ENCODE results near the gene FBLN1. TPM values are rescaled to one million over a fixed set of nuclear protein-coding genes. Genes with fewer than 3 reads are reported as not detected.
"Not testable (repeated sequence)": the region's sequence is repeated elsewhere in the genome, so short reads cannot be mapped to it uniquely, and the experiment has no call there.

Gene FBLN1
- total and polyA plus RNA-seq, 2 donors (not counting 3 experiments of a cell fraction or from before 2014, with no cell fraction given) = 1.2 to 4.0 TPM

DNA sequence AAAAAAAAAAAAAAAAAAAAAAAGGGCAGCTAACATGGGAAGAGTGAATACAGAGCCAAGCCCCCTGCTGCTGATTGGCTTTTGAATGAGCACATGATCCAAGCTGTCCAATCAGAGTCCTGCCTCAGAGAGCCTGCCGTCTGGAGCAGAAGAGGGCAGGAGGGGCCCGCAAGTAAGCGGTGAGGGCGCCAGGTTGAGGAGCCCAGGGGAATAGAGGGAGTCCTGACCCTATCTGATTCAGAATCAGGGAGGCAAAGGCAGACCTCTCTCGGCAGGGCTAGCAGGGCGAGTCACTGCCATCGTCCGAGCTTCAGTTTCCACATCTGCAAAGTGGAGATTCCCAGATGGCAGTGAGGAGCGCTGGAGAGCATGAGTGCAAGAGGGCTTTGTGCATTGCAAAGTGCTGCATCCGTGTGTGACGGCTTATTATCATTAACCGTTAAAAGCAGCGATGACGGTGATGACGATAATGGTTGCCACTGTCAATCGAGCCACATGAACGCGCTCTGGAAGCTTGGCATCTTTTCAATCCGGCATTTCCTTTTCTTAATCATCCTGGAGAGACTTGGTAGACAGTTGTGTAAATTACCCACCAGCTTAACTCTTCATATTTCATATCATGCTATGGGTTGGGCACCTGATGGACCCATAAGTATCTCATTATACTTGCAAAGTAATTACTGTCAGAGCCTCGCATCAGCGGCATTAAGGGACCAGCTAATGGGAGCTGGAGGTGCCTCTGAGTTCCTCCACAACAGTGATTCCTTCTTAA is 100.3 kb downstream of the FBLN1 start:
- no peak overlapping the region for H3K4me2 ChIP-seq (ENCODE audit: insufficient read depth, low read length)
- no peaks in the 10 kb centered on the region for H3K36me3 ChIP-seq (ENCODE audit: control insufficient read depth in 2 of 2, extremely low read depth in 1 of 2, insufficient read depth in 2 of 2, low read length in 2 of 2)
- H3K79me2 ChIP-seq (ENCODE audit: control insufficient read depth, insufficient read depth, low read length) = no peaks in the 10 kb centered on the region
- no peak overlapping the region for H3K27ac ChIP-seq (ENCODE audit: insufficient read depth, low read depth, low read length)
- ChIA-PET POLR2A (no interaction called here), CTCF (interaction anchor here (1.1 kb wide), 1 partner anchor 11 kb away, joined by 3 read pairs; no protein-coding TSS in a partner anchor)
- no peak overlapping the region for H3K9ac ChIP-seq (replicated peaks; ENCODE audit: extremely low read depth, insufficient read depth, low read length)
- TF ChIP-seq POLR2AphosphoS5 (IDR thresholded peaks at IDR 0.05; ENCODE audit: insufficient read depth, low read depth, low read length) (no peak), MYC (IDR thresholded peaks at IDR 0.05; ENCODE audit: low read depth, low read length) (no peak), JUN (IDR thresholded peaks at IDR 0.05; ENCODE audit: borderline replicate concordance, insufficient read depth, insufficient read length, low read depth) (no peak), POLR2A (IDR thresholded peaks at IDR 0.05; ENCODE audit: low read depth, low read length) (no peak), CTCF (IDR thresholded peaks at IDR 0.05; ENCODE audit: extremely low read depth in 1 of 2, insufficient read depth in 1 of 2, low read depth in 1 of 2, low read length in 2 of 2) (no peak)
- intact Hi-C loops (cut with micrococcal nuclease) = no loop called here
- H3K9me3 ChIP-seq (replicated peaks; ENCODE audit: control insufficient read depth, insufficient read depth, low read length) = no peaks in the 10 kb centered on the region
- no TSS peak for BruUV-seq (replicated peaks)
- H4K20me1 ChIP-seq (replicated peaks; ENCODE audit: control insufficient read depth, extremely low read depth, insufficient read depth, low read length) = no peaks in the 10 kb centered on the region
- H3K9me1 ChIP-seq (replicated peaks; ENCODE audit: control insufficient read depth, extremely low read depth, insufficient read depth, low read length) = no peaks in the 10 kb centered on the region
- dilution Hi-C loops (cut with MboI; ENCODE audit: extremely low pct_ligation_motif_present, low sequenced_read_pairs) = no loop called here
- DNase-seq (ENCODE audit: low read depth, low spot score) = no peak
- H3K27me3 ChIP-seq (ENCODE audit: control insufficient read depth in 2 of 2, insufficient read depth in 2 of 2, low read length in 2 of 2) = peaks cover 0 to 1% of the 10 kb centered on the region in 2 experiments
- FAIRE-seq = no peak
- H3K4me3 ChIP-seq (replicated peaks in 1 of 3; ENCODE audit: insufficient read depth in 1 of 3, low read depth in 1 of 3, low read length in 3 of 3) = no peak overlapping the region
- no peaks in the 10 kb centered on the region for H3K4me1 ChIP-seq (ENCODE audit: control insufficient read depth, extremely low read depth, insufficient read depth, low read length)
- H2AFZ ChIP-seq (ENCODE audit: low read depth, low read length) = no peak overlapping the region

GRCh38 chr22:45603619-45604018 is 100.9 kb downstream of the FBLN1 start:
- H3K4me3 ChIP-seq (replicated peaks in 1 of 3; ENCODE audit: insufficient read depth in 1 of 3, low read depth in 1 of 3, low read length in 3 of 3) = no peak overlapping the region
- no TSS peak for BruUV-seq (replicated peaks)
- H3K9me3 ChIP-seq (replicated peaks; ENCODE audit: control insufficient read depth, insufficient read depth, low read length) = no peaks in the 10 kb centered on the region
- H3K36me3 ChIP-seq (ENCODE audit: control insufficient read depth in 2 of 2, extremely low read depth in 1 of 2, insufficient read depth in 2 of 2, low read length in 2 of 2) = no peaks in the 10 kb centered on the region
- no peak overlapping the region for H3K27ac ChIP-seq (ENCODE audit: insufficient read depth, low read depth, low read length)
- no peaks in the 10 kb centered on the region for H3K9me1 ChIP-seq (replicated peaks; ENCODE audit: control insufficient read depth, extremely low read depth, insufficient read depth, low read length)
- intact Hi-C loops (cut with micrococcal nuclease) = no loop called here
- no peaks in the 10 kb centered on the region for H3K79me2 ChIP-seq (ENCODE audit: control insufficient read depth, insufficient read depth, low read length)
- POLR2A ChIA-PET = no interaction called here
- H4K20me1 ChIP-seq (replicated peaks; ENCODE audit: control insufficient read depth, extremely low read depth, insufficient read depth, low read length) = no peaks in the 10 kb centered on the region
- H3K27me3 ChIP-seq (ENCODE audit: control insufficient read depth in 2 of 2, insufficient read depth in 2 of 2, low read length in 2 of 2) = peaks cover 0 to 5% of the 10 kb centered on the region in 2 experiments
- peaks cover 4% of the 10 kb centered on the region for H3K4me1 ChIP-seq (ENCODE audit: control insufficient read depth, extremely low read depth, insufficient read depth, low read length)
- CTCF ChIA-PET = interaction anchor here (1.1 kb wide), 1 partner anchor 12 kb away, joined by 3 read pairs; no protein-coding TSS in a partner anchor
- H2AFZ ChIP-seq (ENCODE audit: low read depth, low read length) = no peak overlapping the region
- no peak overlapping the region for H3K4me2 ChIP-seq (ENCODE audit: insufficient read depth, low read length)
- FAIRE-seq (no peak), DNase-seq (ENCODE audit: low read depth, low spot score) (no peak)
- dilution Hi-C loops (cut with MboI; ENCODE audit: extremely low pct_ligation_motif_present, low sequenced_read_pairs) = no loop called here
- H3K9ac ChIP-seq (replicated peaks; ENCODE audit: extremely low read depth, insufficient read depth, low read length) = no peak overlapping the region
- TF ChIP-seq JUN (IDR thresholded peaks at IDR 0.05; ENCODE audit: borderline replicate concordance, insufficient read depth, insufficient read length, low read depth) = no peak
- no peak for TF ChIP-seq MAX (IDR thresholded peaks at IDR 0.05; ENCODE audit: insufficient read depth, insufficient read length)
- no peak for TF ChIP-seq GATA2 (IDR thresholded peaks at IDR 0.05; ENCODE audit: insufficient read depth, insufficient read length, low read depth, low read length)
- TF ChIP-seq EZH2 (IDR thresholded peaks at IDR 0.05; ENCODE audit: borderline replicate concordance, low read depth, low read length, severe bottlenecking) = no peak

GRCh38 chr22:45608045-45608444 is 105.4 kb downstream of the FBLN1 start:
- H3K4me2 ChIP-seq (ENCODE audit: insufficient read depth, low read length); H3K36me3 ChIP-seq (ENCODE audit: control insufficient read depth in 2 of 2, extremely low read depth in 1 of 2, insufficient read depth in 2 of 2, low read length in 2 of 2); H3K4me1 ChIP-seq (ENCODE audit: control insufficient read depth, extremely low read depth, insufficient read depth, low read length); H3K9ac ChIP-seq (replicated peaks; ENCODE audit: extremely low read depth, insufficient read depth, low read length); BruUV-seq (replicated peaks); H2AFZ ChIP-seq (ENCODE audit: low read depth, low read length); DNase-seq (ENCODE audit: low read depth, low spot score); FAIRE-seq; CTCF ChIA-PET; H3K27ac ChIP-seq (ENCODE audit: insufficient read depth, low read depth, low read length); H3K9me1 ChIP-seq (replicated peaks; ENCODE audit: control insufficient read depth, extremely low read depth, insufficient read depth, low read length); H3K27me3 ChIP-seq (ENCODE audit: control insufficient read depth in 2 of 2, insufficient read depth in 2 of 2, low read length in 2 of 2); dilution Hi-C loops (cut with MboI; ENCODE audit: extremely low pct_ligation_motif_present, low sequenced_read_pairs); intact Hi-C loops (cut with micrococcal nuclease); H3K9me3 ChIP-seq (replicated peaks; ENCODE audit: control insufficient read depth, insufficient read depth, low read length); H3K79me2 ChIP-seq (ENCODE audit: control insufficient read depth, insufficient read depth, low read length); H3K4me3 ChIP-seq (replicated peaks in 1 of 3; ENCODE audit: insufficient read depth in 1 of 3, low read depth in 1 of 3, low read length in 3 of 3); POLR2A ChIA-PET; H4K20me1 ChIP-seq (replicated peaks; ENCODE audit: control insufficient read depth, extremely low read depth, insufficient read depth, low read length): not testable (repeated sequence)

All from endothelial cell of umbilical vein (primary cell).